Measurements from ENCODE around the gene EHMT1. TPM values are rescaled to one million over a fixed set of nuclear protein-coding genes. Genes with fewer than 3 reads are reported as not detected.
A peak's percentile ranks its signal among the peaks of the same experiment; 100 is the strongest.

EHMT1 gene
- total RNA-seq, 4 donors from 2014 or later, result 96.4 to 136 (median 118) TPM

DNA sequence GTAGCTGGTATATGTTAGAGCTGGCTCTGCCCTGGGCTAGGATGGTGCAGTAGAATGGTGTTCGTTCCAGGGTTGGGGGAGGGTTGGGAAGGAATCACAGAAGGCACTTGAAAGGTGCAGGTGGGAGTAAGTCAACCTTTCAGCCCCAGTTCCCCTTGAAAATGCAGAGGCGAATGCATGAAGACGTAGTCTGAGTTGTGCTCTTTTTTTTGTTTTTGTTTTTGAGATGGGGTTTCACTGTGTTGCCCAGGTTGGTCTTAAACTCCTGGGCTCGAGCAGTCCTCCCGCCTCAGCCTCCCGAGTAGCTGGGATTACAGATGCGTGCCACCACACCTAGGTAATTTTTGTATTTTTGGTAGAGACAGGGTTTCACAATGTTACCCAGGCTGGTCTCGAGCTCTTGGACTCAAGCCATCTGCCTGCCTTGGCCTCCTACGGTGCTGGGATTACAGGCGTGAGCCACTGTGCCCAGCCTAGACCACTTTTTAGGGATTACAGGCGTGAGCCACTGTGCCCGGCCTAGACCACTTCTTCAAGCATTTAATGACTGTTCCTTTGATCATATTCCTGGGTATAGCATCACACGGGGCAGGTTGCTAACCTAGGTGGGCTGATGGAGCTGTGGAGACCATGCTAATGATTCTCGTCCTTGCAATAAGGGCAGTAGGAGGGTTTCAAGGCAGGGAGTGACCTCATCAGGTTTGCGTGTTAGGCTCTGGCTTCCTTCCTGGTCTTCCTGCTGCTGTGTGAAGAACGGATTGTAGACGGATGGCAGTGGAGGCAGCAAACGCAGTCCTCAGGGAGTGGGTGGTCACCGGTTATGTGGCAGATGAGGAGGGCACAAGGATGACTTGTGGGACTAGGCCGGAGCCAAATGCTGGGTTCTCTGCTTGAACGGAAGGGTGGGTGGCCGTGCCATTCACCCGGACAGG is 13.7 kb downstream of the EHMT1 start:
- TF ChIP-seq POLR2A (IDR thresholded peaks at IDR 0.05) (no peak), EP300 (IDR thresholded peaks at IDR 0.05) (no peak), CTCF (IDR thresholded peaks at IDR 0.05) (no peak)
- H3K36me3 ChIP-seq, result no peaks in the 10 kb centered on the region
- 67 to 72% methylated on average over 23 of the region's 23 CpGs for WGBS, 2 donors
- H3K4me1 ChIP-seq, result peaks cover 0 to 65% (median 21%) of the 10 kb centered on the region in 4 donors
- H3K27me3 ChIP-seq, result no peaks in the 10 kb centered on the region
- DNase-seq (ENCODE audit: low spot score in 2 of 2), result no peak
- no peaks in the 10 kb centered on the region for H3K9me3 ChIP-seq
- peak overlapping the region in 1 of 4 donors; percentile 27 for H3K27ac ChIP-seq
- no peak overlapping the region for H3K4me3 ChIP-seq

DNA sequence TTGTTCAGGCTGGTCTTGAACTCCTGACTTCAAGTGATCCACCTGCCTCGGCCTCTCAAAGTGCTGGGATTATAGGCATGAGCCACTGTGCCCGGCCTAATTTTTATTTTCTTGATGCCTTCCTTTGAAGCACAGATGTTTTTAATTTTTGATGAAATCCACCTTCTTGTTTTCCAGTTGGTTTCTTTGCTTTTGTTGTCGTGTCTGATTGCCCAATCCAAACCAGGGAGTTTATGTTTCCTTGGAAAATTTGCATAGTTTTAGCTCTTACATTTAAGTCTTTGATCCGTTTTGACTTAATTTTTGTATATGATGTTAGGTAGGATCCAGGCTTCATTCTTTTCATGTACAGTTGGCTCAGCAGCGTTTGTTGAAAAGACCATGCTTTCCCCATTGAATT is 15.2 kb downstream of the EHMT1 start:
- WGBS, 2 donors, result 85 to 89% methylated on average over 5 of the region's 5 CpGs
- H3K9me3 ChIP-seq, result no peaks in the 10 kb centered on the region
- DNase-seq (ENCODE audit: low spot score in 2 of 2), result no peak
- TF ChIP-seq EP300 (IDR thresholded peaks at IDR 0.05) (no peak), POLR2A (IDR thresholded peaks at IDR 0.05) (no peak), CTCF (IDR thresholded peaks at IDR 0.05) (no peak)
- H3K4me3 ChIP-seq, result no peak overlapping the region
- H3K36me3 ChIP-seq, result no peaks in the 10 kb centered on the region
- H3K4me1 ChIP-seq, result peaks cover 0 to 54% (median 12%) of the 10 kb centered on the region in 4 donors
- H3K27ac ChIP-seq, result no peak overlapping the region
- no peaks in the 10 kb centered on the region for H3K27me3 ChIP-seq

DNA sequence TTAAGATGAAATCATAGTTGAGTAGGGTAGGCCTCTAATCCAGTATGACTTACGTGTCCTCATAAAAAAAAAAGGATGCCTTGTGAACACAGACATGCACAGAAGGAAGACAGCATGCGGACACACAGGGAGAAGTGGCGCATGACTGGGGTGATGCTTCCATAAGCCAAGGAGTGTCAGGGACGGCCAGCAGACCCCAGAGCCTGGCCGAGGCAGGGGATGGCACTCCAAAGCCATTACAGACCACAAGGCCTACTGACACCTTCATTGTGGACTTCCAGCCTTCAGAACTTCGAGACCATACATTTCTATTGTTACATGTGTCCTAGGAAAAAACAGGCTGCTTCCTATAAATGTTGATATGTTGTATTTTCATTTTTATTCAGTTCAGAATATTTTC is 19.9 kb downstream of the EHMT1 start:
- peaks cover 0 to 14% (median 0%) of the 10 kb centered on the region in 3 donors for H3K36me3 ChIP-seq
- H3K4me3 ChIP-seq, result no peak overlapping the region
- WGBS, 2 donors, result 92 to 96% methylated on average over 6 of the region's 6 CpGs
- no peaks in the 10 kb centered on the region for H3K27me3 ChIP-seq
- TF ChIP-seq POLR2A (IDR thresholded peaks at IDR 0.05) (no peak), EP300 (IDR thresholded peaks at IDR 0.05) (no peak)
- DNase-seq (ENCODE audit: low spot score in 2 of 2), result no peak
- H3K27ac ChIP-seq, result no peak overlapping the region
- H3K4me1 ChIP-seq, result peaks cover 0 to 27% (median 5%) of the 10 kb centered on the region in 4 donors
- no peaks in the 10 kb centered on the region for H3K9me3 ChIP-seq

- TF ChIP-seq POLR2A (IDR thresholded peaks at IDR 0.05) (no peak), EP300 (IDR thresholded peaks at IDR 0.05) (no peak)
- no peak for DNase-seq (ENCODE audit: low spot score in 2 of 2)
- H3K4me3 ChIP-seq, result peak overlapping the region in 1 of 4 donors; percentile 15
- peaks cover 0 to 18% (median 0%) of the 10 kb centered on the region in 3 donors for H3K36me3 ChIP-seq
- 76 to 77% methylated on average over 12 of the region's 12 CpGs for WGBS, 2 donors
- H3K4me1 ChIP-seq, result peaks cover 0 to 27% (median 5%) of the 10 kb centered on the region in 4 donors
- H3K27me3 ChIP-seq, result no peaks in the 10 kb centered on the region
- no peak overlapping the region for H3K27ac ChIP-seq
- H3K9me3 ChIP-seq, result no peaks in the 10 kb centered on the region
Observed at GRCh38 chr9:137639303-137640051, 20.7 kb downstream of the EHMT1 start.

DNA sequence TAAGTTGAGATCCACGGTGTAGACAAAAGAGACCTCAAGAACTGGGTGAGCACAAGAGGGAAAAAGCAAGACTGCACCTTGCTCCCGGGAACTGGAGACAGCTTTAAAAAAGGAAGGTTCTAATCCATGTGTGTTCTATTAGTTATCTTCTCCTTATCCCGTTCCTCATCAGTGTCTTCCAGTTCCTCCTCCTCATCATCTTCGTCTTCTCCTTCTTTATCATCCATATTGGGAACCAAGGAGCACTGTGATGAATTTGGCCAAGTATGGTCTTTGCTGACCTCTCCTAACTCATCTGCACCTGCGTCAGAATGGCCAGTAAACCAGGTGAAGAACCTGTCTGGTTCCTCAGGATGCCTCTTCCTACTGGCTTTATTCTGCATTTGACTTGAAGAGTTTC is 22.1 kb downstream of the EHMT1 start:
- no peak for DNase-seq (ENCODE audit: low spot score in 2 of 2)
- H3K4me1 ChIP-seq, result peaks cover 0 to 26% (median 5%) of the 10 kb centered on the region in 4 donors
- WGBS, 2 donors, result 92% methylated on average over 5 of the region's 5 CpGs

More for the DNA sequence above, 22.1 kb downstream of the EHMT1 start:
- TF ChIP-seq CTCF (IDR thresholded peaks at IDR 0.05), result no peak
- TF ChIP-seq EP300 (IDR thresholded peaks at IDR 0.05), result no peak
- TF ChIP-seq POLR2A (IDR thresholded peaks at IDR 0.05), result no peak
- Histone ChIP-seq H3K27me3 (no peaks in the 10 kb centered on the region), H3K27ac (no peak overlapping the region), H3K36me3 (peaks cover 0 to 18% (median 0%) of the 10 kb centered on the region in 3 donors), H3K4me3 (no peak overlapping the region), H3K9me3 (no peaks in the 10 kb centered on the region)
